ENCODE data around the gene FAM193B. TPM values are rescaled to one million over a fixed set of nuclear protein-coding genes. Genes with fewer than 3 reads are reported as not detected.
A peak's percentile ranks its signal among the peaks of the same experiment; 100 is the strongest.

FAM193B gene
- total and polyA plus RNA-seq, 5 experiments from 2014 or later = 1.6 to 225 (median 5.5) TPM

- ATAC-seq = no peak
- Mint-ChIP-seq H3K36me3 (peaks cover 0 to 32% (median 12%) of the 10 kb centered on the region in 3 donors), H3K27me3 (no peaks in the 10 kb centered on the region), H3K4me1 (peaks cover 18 to 51% (median 46%) of the 10 kb centered on the region in 4 donors), H3K27ac (peak overlapping the region in 1 of 10 donors; percentile 27), H3K9me3 (peaks cover 0 to 2% (median 0%) of the 10 kb centered on the region in 9 donors), H3K4me3 (peak overlapping the region in 2 of 10 donors; percentile 45 to 60)
- DNase-seq = no peak
- POLR2A ChIA-PET = no interaction called here
Observed at GRCh38 chr5:177595991-177596774, 41.8 kb upstream of the FAM193B start.

DNA sequence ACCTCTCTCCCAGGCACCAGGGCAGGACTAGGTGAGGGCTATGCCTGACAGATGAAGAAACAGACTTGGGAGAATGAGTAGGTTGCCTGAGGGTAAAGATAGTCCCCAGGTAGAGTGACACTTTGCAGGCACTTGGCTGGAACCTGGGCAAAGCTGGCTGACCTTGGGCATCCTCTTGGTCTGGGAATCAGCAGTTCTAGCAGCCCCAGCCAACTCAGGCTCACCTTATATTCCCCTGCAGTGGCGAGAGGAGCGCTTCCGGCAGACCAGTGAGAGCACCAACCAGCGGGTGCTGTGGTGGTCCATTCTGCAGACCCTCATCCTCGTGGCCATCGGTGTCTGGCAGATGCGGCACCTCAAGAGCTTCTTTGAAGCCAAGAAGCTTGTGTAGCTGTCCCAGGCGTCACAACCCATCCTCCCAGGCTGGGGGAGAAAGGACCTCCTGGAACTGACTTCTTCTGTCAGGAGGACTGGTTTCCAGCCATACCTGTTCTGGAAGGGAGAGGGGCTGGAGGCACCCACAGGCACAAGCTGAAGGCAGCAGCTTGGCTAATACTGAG, 40.7 kb upstream of the FAM193B start:
- H3K4me3 Mint-ChIP-seq = peak overlapping the region in 2 of 10 donors; percentile 14 to 24
- H3K36me3 Mint-ChIP-seq = peaks cover 0 to 32% (median 12%) of the 10 kb centered on the region in 3 donors
- no peak overlapping the region for H3K27ac Mint-ChIP-seq
- ATAC-seq (no peak), DNase-seq (no peak)
- POLR2A ChIA-PET = no interaction called here
- peaks cover 0 to 2% (median 0%) of the 10 kb centered on the region in 9 donors for H3K9me3 Mint-ChIP-seq
- H3K27me3 Mint-ChIP-seq = peaks cover 0 to 7% (median 3%) of the 10 kb centered on the region in 5 donors
- peaks cover 11 to 42% (median 36%) of the 10 kb centered on the region in 4 donors for H3K4me1 Mint-ChIP-seq

DNA sequence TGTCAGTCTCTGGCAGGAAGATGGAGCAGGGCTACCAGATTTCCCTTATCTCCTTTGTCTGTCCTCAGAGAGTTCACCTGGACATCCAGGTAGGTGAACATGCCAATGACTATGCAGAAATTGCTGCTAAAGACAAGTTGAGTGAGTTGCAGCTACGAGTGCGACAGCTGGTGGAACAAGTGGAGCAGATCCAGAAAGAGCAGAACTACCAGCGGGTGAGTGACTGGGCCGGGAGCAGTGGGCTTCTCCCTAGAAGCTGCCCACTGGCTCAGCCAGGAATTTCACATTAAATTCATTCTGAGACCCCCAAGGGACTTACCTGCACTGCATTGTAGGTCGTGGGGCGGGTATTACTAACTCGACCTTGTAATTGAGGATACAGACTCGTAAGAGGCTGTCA, 39.7 kb upstream of the FAM193B start:
- H3K4me1 Mint-ChIP-seq = peaks cover 11 to 40% (median 34%) of the 10 kb centered on the region in 4 donors
- H3K9me3 Mint-ChIP-seq = peaks cover 0 to 2% (median 0%) of the 10 kb centered on the region in 9 donors
- DNase-seq (no peak), ATAC-seq (no peak)
- POLR2A ChIA-PET = interaction anchor here (0.5 kb wide), 1 partner anchor 504 kb away, joined by 7 read pairs; no protein-coding TSS in a partner anchor
- H3K4me3 Mint-ChIP-seq = peak overlapping the region in 2 of 10 donors; percentile 12 to 79
- H3K27ac Mint-ChIP-seq = peak overlapping the region in 1 of 10 donors; percentile 27
- H3K36me3 Mint-ChIP-seq = peaks cover 0 to 32% (median 12%) of the 10 kb centered on the region in 3 donors
- peaks cover 0 to 13% (median 6%) of the 10 kb centered on the region in 5 donors for H3K27me3 Mint-ChIP-seq

GRCh38 chr5:177593511-177593910, 39.1 kb upstream of the FAM193B start:
- peak overlapping the region in 4 of 10 donors; percentile 14 to 90 (median 66) for H3K27ac Mint-ChIP-seq

DNA sequence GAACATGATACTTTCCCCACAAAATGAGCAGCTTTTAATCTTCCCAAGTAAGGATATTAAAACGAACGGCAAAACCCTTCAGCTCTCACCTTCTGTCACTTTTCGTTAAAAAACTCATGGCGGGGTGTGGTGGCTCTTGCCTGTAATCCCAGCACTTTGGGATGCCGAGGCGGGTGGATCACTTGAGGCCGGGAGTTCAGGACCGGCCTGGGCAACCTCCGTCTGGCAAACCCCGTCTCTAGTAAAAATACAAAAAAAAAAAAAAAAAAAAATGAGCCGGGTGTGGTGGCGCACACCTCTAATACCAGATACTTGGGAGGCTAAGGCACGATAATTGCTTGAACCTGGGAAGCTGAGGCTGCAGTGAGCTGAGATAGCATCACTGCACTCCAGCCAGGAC, 38.5 kb upstream of the FAM193B start:
- POLR2A ChIA-PET = interaction anchor here (1.1 to 2.3 kb wide), 4 partner anchors 8 to 39 kb away, joined by 3 to 8 read pairs (median 7); partner anchors contain the start of gene FAM193B
- H3K36me3 Mint-ChIP-seq = peaks cover 0 to 32% (median 12%) of the 10 kb centered on the region in 3 donors
- DNase-seq (peak in 1 of 10 donors; percentile 55), ATAC-seq (no peak)
- H3K4me3 Mint-ChIP-seq = peak overlapping the region; percentile 91 to 100 (median 98)
- H3K4me1 Mint-ChIP-seq = peaks cover 11 to 32% (median 26%) of the 10 kb centered on the region in 4 donors
- peaks cover 0 to 2% (median 0%) of the 10 kb centered on the region in 9 donors for H3K9me3 Mint-ChIP-seq
- H3K27ac Mint-ChIP-seq = peak overlapping the region in 7 of 10 donors; percentile 29 to 98 (median 90)
- peaks cover 0 to 17% (median 6%) of the 10 kb centered on the region in 5 donors for H3K27me3 Mint-ChIP-seq

More at GRCh38 chr5:177593511-177593910, 39.1 kb upstream of the FAM193B start:
- Mint-ChIP-seq H3K27me3 (peaks cover 0 to 13% (median 6%) of the 10 kb centered on the region in 5 donors), H3K4me3 (peak overlapping the region in 9 of 10 donors; percentile 79 to 100 (median 99)), H3K36me3 (peaks cover 0 to 32% (median 12%) of the 10 kb centered on the region in 3 donors), H3K9me3 (peaks cover 0 to 2% (median 0%) of the 10 kb centered on the region in 9 donors), H3K4me1 (peaks cover 11 to 35% (median 29%) of the 10 kb centered on the region in 4 donors)
- ATAC-seq (no peak), DNase-seq (no peak)
- POLR2A ChIA-PET = no interaction called here

DNA sequence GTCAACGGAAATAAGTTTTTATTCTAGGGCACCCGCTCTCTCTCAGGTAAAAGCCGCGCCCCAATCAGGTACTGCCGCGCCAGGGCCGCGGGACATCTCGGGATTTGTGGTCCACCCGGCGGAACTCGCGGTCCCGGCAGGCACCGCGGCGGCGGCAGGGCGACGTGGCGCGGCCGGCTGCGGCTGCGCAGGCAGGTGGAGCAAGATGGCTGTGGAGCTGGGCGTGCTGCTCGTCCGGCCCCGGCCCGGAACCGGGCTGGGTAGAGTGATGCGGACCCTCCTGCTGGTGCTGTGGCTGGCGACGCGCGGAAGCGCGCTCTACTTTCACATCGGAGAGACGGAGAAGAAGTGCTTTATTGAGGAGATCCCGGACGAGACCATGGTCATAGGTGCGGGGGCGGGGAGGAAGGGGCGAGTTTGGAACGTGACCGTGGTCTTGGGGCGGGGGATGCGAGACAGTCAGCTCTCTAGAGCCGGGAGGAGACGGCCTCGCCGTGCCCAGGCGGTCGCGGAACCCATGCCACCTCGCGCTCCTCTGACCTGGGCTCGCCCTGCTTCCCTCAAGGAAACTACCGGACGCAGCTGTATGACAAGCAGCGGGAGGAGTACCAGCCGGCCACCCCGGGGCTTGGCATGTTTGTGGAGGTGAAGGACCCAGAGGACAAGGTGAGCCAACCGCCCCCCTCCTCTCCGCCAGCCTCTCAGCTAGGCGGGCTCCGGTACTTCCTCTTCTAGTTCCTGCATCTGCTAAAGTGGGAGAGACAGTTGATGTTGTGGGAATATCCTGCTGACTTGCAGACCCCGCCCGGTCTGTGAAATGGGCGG, 37.9 kb upstream of the FAM193B start, which contains the start of gene TMED9:
Gene TMED9 (plus strand): TSS at position 194 of the 825 bp plus-strand sequence. CDS start 12 bp downstream, at position 206.
- H3K27ac Mint-ChIP-seq = peak within 1 kb of the TSS; percentile 88 to 98 (median 97)
- H3K36me3 Mint-ChIP-seq = peaks cover 0 to 32% (median 12%) of the 10 kb centered on the region in 3 donors
- H3K4me3 Mint-ChIP-seq = peak within 1 kb of the TSS; percentile 91 to 100 (median 98)
- DNase-seq (peak; percentile 82 to 91 (median 86)), ATAC-seq (peak; percentile 98)
- peaks cover 0 to 2% (median 0%) of the 10 kb centered on the region in 9 donors for H3K9me3 Mint-ChIP-seq
- H3K27me3 Mint-ChIP-seq = peaks cover 0 to 17% (median 6%) of the 10 kb centered on the region in 5 donors
- H3K4me1 Mint-ChIP-seq = peaks cover 11 to 29% (median 25%) of the 10 kb centered on the region in 4 donors
- POLR2A ChIA-PET = interaction anchor here (0.6 to 2.3 kb wide), 7 partner anchors 9 to 561 kb away, joined by 3 to 8 read pairs (median 3); partner anchors contain the start of genes FAM193B and NHP2

GRCh38 chr5:177591690-177592009, 37.3 kb upstream of the FAM193B start:
- peak overlapping the region; percentile 77 to 98 (median 96) for H3K27ac Mint-ChIP-seq
- ATAC-seq (no peak), DNase-seq (no peak)
- peak overlapping the region; percentile 91 to 100 (median 98) for H3K4me3 Mint-ChIP-seq
- peaks cover 0 to 32% (median 12%) of the 10 kb centered on the region in 3 donors for H3K36me3 Mint-ChIP-seq
- peaks cover 0 to 2% (median 0%) of the 10 kb centered on the region in 9 donors for H3K9me3 Mint-ChIP-seq
- POLR2A ChIA-PET = interaction anchor here (0.7 to 2.3 kb wide), 5 partner anchors 9 to 562 kb away, joined by 3 to 8 read pairs (median 6); partner anchors contain the start of genes FAM193B and NHP2
- H3K27me3 Mint-ChIP-seq = peaks cover 0 to 17% (median 6%) of the 10 kb centered on the region in 5 donors
- H3K4me1 Mint-ChIP-seq = peaks cover 11 to 29% (median 25%) of the 10 kb centered on the region in 4 donors

GRCh38 chr5:177590406-177590805, 36.0 kb upstream of the FAM193B start:
- H3K27ac Mint-ChIP-seq = no peak overlapping the region
- DNase-seq (no peak), ATAC-seq (no peak)
- POLR2A ChIA-PET = no interaction called here
- H3K9me3 Mint-ChIP-seq = peaks cover 0 to 2% (median 0%) of the 10 kb centered on the region in 9 donors
- H3K4me1 Mint-ChIP-seq = peaks cover 9 to 28% (median 26%) of the 10 kb centered on the region in 4 donors
- H3K36me3 Mint-ChIP-seq = peaks cover 0 to 22% (median 7%) of the 10 kb centered on the region in 3 donors
- H3K4me3 Mint-ChIP-seq = no peak overlapping the region
- H3K27me3 Mint-ChIP-seq = peaks cover 3 to 20% (median 6%) of the 10 kb centered on the region in 5 donors

DNA sequence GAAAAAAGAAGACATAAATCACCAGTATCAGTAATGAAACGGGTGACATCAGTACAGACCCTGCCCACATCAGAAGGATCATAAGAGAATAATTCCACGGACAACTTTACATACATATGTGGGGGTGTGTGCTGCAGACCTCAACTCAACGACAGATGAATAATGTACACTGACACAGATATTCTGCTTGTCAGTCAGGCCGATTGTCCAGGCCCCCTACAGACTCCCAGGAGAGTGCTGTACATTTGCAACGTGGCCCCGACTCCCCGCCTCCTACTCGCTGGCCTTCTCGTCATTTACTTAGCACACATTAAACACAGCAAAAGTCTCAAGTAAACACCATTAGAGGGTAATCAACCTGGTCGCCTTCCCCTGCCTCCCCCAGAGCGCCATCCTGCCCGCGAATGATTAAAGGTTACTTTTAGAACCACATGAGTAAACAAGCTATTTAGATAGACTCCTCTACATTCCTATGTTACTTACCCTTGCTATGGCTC, 34.1 kb upstream of the FAM193B start:
- Mint-ChIP-seq H3K27ac (no peak overlapping the region), H3K9me3 (peaks cover 0 to 2% (median 0%) of the 10 kb centered on the region in 9 donors), H3K36me3 (peaks cover 0 to 3% (median 0%) of the 10 kb centered on the region in 3 donors), H3K4me1 (peaks cover 4 to 24% (median 18%) of the 10 kb centered on the region in 4 donors), H3K27me3 (peaks cover 7 to 26% (median 16%) of the 10 kb centered on the region in 5 donors), H3K4me3 (no peak overlapping the region)
- no peak for ATAC-seq
- POLR2A ChIA-PET = interaction anchor here (2.0 kb wide), 1 partner anchor 11 kb away, joined by 6 read pairs; the partner anchor contains the start of gene B4GALT7
- DNase-seq = no peak

DNA sequence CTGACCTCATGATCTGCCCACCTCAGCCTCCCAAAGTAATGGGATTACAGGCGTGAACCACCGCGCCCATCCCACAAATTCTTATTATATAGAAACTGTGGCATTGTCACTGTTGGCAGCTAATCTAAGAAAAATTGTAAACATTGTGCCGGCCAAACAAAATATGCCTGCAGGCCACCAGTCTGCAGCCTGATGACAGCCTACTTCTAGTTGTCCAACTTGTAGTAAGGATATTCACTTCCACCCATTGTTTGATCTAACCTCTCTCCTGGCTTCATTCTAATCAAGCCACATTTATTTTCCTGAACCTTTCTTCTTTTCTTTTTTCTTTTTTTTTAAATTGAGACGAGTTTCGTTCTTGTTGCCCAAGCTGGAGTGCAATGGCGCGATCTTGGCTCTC, 24.0 kb upstream of the FAM193B start:
- Mint-ChIP-seq H3K4me1 (peaks cover 0 to 2% (median 0%) of the 10 kb centered on the region in 4 donors), H3K4me3 (no peak overlapping the region), H3K9me3 (peaks cover 0 to 2% (median 0%) of the 10 kb centered on the region in 9 donors), H3K27me3 (peaks cover 0 to 9% (median 0%) of the 10 kb centered on the region in 5 donors), H3K27ac (peak overlapping the region in 1 of 10 donors; percentile 43), H3K36me3 (no peaks in the 10 kb centered on the region)
- ATAC-seq (no peak), DNase-seq (no peak)
- POLR2A ChIA-PET = no interaction called here

DNA sequence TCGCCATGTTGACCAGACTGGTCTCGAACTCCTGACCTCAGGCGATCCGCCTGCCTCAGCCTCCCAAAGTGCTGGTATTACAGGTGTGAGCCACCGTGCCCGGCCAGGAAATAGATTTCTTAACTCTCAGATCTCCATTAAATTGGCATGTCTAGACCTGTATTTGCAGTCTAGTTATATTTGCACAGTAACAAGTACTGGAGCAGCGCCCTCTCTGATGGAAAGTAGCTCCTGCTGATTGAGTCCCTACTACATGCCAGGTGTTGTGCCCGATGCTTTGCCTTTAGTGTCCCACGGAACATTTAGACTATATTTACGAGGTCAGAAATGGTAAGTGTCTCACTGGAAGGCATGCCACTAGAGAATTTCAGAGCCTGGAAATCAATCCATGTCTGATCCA, 21.8 kb upstream of the FAM193B start:
- POLR2A ChIA-PET = no interaction called here

More for the DNA sequence above, 21.8 kb upstream of the FAM193B start:
- peaks cover 0 to 2% (median 0%) of the 10 kb centered on the region in 4 donors for H3K4me1 Mint-ChIP-seq
- H3K27me3 Mint-ChIP-seq = peaks cover 0 to 5% (median 0%) of the 10 kb centered on the region in 5 donors
- DNase-seq = no peak
- peaks cover 0 to 2% (median 0%) of the 10 kb centered on the region in 9 donors for H3K9me3 Mint-ChIP-seq
- H3K36me3 Mint-ChIP-seq = no peaks in the 10 kb centered on the region
- no peak overlapping the region for H3K27ac Mint-ChIP-seq
- no peak for ATAC-seq
- H3K4me3 Mint-ChIP-seq = no peak overlapping the region

All from naive thymus-derived CD8-positive, alpha-beta T cell (primary cell).